Stimulated activated CD8-positive, alpha-beta memory T cell treated with anti-CD3 and anti-CD28 coated beads, Interleukin-2, amount 100 ng/mL, for 1 hour (primary cell): ENCODE measurements around the gene RAB8A.

ENCODE experiments used
- DNase-seq, 2 donors: peaks; one replicate each; pipeline ENCODE4 v3.0.0-alpha.2; 2020; ENCODE audit warnings: low read depth in 2 of 2

Gene RAB8A

DNA sequence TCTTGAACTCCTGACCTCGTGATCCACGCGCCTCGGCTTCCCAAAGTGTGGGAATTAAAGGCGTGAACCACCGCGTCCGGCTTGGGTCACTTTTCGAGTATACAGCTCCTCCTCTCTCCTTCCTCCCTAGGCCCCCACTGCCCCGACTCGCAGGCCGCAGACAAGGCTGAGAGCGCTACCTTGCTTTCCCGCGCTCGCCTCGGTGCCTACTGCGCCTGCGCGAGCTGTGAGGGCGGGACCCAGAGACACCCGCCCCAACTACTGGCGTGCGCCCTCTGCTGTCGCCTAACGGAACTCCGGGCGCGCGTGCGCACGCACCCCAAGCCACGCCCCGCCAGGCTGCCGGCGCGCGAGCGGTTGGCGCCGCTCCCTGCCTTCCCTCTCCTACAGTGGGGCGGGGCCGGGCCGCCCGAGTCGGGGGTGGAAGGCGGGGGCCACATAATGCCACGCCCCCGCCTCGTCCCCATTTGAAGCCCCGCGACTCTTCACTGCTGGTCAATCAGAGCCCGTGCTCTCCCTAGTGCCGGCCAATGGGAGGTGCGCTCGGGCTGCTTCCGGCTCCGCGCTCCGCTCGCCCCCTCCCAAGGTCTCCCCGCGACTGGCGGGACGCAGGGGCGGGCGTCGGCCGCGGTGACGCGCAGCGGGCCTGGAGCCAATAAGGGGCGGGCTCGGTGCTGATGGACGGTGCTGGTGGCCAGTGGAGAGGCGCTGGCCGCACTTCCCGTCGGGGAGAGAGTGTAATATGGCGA, at the start of gene RAB8A:
Gene RAB8A (plus strand): TSS at position 730 of the 749 bp plus-strand sequence. CDS start 13 bp downstream, at position 743.
- peak; percentile 98 to 99 for DNase-seq

DNA sequence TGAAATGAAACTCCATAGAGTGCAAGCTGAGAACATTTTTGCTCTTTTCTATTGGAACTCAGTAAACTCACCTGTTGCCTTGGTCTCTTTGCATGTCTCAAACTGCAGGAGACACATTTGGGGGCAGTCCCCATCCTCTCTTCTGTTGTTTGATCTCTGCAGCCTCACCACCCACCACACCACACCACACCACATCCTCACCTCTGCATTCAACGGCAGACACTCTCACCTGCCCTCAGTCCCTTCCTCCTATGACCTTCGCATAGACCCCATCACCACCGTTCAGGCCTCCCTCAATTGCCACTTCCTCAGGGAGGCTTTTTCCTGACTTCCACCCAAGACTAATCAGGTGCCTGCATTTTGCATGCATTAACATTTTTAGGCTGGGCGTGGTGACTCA, 49.7 kb upstream of the RAB8A start:
- DNase-seq = no peak

DNA sequence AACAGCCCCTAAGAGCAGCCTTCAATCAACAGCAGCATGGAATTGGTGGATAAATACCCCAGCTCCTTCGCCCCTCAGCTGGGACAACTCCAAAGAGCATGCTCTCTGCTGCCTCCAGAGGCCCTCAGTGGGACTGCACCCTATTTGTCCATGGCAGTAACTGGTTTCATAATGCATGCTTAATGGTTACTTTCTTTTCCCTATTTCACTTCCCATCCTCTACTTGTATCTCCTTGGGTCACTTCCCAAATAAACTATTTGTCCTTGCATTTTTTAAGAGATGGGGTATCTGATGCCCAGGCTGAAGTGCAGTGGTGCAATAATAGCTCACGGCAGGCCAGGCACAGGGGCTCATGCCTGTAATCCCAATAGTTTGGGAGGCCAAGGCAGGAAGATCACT, 48.9 kb upstream of the RAB8A start:
- no peak for DNase-seq

DNA sequence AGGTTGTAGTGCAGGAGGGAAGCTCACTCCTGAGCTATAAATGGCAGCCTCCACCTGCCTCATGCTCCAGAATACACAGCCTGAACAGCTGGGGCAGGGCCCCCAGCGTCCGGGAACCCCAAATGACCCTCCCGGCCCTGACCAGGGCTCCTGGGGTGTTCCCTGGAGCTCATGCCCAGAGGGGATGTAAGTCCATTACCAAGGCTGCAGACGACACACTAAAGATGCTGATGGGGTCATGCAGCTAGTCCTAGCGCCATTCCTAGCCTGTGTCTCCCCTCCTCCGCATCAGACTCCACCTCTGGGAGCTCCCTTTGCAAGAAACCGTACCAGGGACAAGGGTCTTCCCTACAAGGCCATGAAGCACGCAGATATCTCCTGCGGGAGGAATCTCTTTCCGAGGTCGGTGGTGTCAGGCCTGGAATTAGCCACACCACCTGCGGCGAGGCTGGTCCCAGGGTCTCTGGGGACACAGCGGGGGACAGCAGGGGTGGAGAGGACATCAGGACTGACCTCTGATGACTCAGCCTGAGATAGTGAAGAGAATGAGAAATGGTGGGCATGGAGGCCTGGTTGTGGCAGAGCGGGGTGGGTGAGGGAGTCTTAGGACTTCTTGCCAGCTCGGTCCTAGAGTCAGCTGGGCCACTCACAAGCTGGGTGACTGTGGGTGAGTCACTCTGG, 47.3 kb upstream of the RAB8A start:
- no peak for DNase-seq

DNA sequence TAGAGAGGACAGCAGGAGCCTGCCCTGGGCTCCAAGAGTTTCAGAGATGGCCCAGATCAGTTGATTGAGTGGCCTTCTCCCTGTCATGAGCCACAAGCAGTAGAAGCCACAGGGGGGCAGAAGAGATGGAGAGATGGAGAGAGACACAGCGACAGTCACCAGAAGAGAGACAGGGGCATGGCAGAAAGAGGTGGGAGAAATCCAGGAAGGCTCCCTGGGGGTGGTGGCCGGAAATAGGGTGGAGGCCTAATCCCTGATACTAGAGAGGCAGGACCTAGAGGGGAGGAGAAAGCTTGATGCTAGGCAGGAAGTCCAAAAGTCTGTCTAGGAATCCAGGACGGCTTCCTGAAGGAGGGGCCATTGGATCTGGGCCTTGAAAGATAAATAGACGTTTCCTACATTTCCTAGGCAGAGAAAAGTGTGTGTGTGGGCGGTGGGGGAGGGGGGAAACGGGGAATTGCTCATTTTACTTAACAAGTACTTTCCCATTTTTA, 45.0 kb upstream of the RAB8A start:
- no peak for DNase-seq

DNA sequence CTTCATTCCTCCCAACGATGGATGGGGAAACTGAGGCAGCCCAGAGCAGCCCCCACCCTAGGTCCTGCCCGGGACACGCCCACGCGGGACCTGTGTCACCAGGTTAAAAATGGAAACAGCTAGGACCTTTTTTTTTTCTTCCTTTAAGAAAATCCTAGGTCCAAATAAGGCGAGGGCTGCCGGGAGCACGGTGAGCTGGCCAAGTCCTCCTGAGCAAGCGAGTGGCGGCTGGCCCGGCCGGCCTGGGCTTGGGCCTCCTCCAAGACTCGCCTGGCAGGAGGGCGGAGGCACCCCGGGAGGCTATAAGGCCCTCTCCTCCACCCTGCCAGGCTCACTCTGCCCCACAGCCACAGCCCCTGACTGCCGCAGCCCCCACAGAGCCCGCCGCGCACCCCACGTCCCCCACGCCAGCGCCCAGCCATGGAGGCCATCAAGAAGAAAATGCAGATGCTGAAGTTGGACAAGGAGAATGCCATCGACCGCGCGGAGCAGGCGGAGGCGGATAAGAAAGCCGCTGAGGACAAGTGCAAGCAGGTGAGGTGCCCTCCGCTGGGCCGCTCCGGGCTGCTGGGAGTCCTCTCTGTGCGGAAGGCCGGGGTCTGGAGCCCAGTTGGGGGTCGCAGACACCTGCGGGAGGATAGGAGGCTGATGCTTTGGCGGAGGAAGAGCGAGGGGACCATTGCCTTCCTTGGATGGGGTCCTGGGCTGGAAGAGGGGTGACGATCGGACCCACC, 44.3 kb upstream of the RAB8A start:
- no peak for DNase-seq

DNA sequence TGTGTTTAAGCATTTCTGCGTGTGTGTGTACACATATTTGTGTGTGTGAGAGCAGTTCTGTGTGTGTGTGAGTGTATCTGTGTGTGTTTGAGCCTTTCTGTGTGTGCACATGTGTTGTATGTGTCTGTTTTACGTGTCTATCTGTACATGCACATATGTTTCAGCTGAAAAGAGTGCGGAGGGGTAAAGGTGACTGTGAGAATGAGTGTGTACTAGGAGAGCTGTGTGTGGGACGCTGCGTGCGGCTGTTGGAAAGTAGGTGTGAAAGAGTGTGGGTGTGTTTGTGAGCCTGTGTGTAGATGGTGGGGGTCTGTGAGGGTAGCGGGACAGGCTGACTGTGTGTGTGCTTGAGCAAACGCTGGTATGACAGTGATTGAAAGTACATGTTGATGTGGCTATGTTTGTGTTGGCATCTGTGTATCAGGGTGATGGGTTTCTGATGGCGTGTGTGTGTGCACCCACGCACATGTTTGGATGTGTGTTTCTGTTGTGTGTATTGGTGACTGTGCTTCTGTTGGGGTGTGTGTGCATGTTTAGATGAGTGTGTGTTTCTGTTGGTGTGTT, 42.9 kb upstream of the RAB8A start:
- no peak for DNase-seq

DNA sequence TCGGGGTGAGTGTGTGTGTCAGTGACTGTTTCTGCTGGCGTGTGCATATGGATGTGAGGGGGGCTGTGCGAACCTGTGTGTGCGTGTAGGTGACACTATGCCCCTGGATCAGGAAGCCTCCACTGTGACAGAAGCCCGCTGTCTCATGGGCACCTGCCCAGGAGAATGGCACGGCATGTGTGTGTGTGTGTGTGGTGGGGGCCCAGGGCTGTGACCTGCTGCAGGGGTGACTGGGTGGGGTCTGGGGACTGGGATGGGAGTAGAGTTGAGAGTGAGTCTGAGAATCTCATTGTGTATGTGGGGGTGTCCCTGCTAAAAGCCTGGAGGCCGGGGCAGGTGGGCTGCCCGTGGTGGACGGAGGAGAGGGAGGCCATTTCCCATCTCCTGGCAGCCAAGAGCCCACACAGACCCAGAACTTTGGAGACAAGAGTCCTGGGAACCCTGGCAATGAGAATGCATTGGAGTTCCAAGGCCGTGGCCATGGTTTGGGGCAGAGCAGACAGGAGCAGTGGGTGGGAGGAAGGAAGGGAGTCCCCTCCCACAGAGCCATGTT, 41.8 kb upstream of the RAB8A start:
- no peak for DNase-seq

DNA sequence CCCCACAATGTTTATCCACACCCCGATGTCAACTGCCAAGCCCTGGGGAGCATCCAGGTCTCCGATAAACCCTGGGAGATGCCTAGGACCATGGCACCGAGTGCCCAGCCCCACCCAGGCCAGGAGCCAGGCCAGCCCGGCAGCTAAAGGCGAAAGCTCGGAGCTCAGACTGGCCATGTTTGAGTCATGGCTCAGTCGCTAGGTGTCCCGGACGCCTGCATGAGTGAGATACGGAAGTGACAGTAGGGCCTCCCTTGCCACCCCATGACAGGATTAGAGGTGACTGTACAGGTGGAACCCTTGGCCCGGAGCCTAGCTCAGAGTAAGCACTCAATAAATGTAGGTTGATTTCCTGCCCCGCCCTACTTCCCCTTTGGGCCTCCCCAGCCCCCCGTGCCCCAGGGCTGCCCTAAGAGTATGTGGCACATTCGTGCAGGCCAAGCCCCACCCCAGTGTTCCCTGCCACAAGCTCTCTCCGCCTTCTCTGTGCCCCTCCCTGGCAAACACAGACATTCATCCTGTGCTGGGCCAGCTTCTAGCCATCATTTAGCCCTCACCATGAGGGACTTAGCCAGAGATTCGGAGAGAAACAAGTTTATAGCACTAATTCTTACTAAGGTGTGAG, 41.2 kb upstream of the RAB8A start:
- DNase-seq = peak; percentile 50 to 78

DNA sequence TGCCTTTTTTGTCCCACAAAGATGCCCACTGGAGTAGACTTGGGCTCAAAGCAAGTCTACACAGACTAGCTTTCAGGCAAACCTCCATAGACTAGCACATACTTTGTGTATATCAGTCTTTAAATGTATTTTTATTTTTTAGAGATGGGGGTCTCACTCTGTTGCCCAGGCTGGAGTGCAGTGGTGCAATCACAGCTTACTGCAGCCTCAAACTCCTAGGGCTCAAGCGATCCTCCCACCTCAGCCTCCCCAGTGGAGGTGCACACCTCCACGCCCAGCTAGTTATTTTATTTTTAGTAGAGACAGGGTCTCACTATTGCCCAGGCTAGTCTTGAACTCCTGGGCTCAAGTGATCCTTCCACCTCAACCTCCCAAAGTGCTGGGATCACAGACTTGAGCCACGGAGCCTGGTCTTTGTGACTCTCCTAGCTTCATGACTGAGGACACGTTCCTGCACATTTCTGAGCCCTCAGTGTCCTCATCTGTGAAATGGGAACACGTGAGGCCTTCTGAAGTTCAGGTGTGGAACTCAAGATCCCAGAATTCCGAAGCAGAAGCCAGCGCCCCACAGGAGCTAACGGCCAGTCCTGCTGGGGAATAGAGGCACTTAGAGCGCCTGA, 40.5 kb upstream of the RAB8A start:
- no peak for DNase-seq

DNA sequence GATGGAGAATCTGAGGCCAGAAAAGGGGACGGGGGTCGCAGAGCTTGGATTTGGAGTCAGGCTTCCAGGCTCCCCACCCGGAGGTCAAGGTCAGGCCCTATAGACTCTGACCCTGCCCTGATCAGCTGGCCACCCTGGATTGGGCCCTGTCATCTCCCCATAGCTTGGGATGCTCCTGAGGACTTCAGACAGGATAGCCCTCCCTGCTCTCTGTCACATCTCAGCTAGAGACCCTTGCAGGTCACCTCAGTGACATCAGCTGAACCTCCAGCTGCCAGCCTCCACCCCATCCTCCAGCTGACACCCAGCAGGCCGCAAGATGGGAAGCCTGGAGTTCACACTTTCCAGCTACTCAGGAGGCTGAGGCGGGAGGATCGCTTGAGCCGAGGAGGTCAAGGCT, 38.2 kb upstream of the RAB8A start:
- DNase-seq = no peak

DNA sequence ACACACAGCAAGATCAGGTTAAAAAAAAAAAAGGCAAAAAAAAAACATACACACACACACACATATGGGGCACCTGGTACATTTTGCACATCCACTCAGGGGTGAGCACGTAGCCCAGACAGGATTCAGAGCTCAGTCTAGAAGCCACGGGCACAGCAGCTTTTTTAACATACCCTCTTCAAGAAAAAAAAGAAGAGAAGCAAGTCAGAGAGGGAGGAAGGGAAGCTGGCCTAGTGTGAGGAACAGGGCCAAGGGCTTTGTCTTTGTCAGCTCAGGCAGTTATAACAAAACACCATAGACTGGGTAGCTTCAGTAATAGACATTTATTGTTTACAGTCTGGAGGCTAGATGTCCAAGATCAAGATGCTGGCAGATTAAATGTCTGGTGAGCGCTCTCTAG, 37.7 kb upstream of the RAB8A start:
- DNase-seq = no peak

DNA sequence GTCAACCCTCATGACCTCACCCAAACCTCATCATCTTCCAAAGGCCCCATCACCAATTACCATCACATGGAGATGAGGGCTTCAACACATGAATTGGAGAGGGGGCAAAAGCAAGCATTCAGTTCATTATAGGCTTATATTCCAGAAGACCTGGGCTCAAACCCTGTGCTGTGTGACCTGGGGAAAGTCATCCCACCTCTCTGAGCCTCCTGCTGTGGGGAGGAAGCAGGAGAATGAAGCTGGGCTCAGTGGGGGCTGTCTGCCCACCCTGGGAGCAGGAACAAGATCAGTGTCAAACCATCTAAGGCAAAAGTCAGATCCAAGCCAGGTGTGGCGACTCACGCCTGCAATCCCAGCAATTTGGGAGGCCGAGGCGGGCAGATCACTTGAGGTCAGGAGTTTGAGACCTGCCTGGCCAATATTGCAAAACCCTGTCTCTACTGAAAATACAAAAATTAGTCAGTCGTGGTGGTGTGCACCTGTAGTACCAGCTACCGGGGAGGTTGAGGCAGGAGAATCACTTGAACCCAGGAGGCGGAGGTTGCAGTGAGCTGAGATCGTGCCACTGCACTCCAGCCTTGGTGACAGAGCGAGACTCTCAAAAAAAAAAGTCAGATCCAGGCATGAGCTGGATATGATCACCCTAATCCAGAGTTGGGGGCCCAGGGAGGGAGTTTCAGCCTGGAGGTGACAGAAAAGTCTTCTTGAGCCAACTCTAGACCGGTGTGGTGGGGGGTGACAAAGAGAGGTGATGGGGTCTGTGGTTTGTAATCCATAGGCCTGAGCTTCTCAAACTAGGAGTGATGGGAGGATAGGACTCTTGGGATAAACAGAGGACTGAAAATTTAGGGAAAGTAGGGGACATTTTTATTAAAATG, 37.0 kb upstream of the RAB8A start:
- no peak for DNase-seq

DNA sequence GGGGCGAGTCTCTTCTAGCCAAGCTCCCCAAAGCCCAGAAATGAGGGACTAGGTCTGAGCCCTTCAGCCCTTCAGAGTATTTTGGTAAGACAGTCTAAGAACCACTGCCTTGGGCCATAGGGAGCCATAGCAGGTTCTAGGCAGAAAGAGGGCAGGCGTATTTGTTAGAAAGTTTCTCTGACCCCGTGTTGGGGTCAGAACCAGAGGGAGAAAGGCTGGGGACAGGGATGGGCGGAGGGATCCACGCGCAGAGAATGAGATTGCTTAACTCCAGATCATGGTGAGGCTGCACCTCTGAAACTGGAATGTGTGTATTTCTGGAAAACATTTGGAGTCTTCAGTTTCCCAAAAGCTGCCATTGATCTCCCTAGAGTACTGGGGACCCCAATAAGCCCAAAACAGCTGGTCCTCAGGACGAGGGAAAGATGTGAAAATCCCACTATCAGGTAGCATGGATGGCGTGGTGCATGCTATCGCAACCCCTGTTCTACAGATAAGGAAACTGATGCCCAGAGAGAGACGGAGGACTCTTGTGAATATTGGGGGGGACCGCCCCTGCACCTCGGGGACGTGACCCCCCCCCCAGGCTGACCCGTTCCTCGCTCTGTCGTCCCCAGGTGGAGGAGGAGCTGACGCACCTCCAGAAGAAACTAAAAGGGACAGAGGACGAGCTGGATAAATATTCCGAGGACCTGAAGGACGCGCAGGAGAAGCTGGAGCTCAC, 36.1 kb upstream of the RAB8A start:
- no peak for DNase-seq

DNA sequence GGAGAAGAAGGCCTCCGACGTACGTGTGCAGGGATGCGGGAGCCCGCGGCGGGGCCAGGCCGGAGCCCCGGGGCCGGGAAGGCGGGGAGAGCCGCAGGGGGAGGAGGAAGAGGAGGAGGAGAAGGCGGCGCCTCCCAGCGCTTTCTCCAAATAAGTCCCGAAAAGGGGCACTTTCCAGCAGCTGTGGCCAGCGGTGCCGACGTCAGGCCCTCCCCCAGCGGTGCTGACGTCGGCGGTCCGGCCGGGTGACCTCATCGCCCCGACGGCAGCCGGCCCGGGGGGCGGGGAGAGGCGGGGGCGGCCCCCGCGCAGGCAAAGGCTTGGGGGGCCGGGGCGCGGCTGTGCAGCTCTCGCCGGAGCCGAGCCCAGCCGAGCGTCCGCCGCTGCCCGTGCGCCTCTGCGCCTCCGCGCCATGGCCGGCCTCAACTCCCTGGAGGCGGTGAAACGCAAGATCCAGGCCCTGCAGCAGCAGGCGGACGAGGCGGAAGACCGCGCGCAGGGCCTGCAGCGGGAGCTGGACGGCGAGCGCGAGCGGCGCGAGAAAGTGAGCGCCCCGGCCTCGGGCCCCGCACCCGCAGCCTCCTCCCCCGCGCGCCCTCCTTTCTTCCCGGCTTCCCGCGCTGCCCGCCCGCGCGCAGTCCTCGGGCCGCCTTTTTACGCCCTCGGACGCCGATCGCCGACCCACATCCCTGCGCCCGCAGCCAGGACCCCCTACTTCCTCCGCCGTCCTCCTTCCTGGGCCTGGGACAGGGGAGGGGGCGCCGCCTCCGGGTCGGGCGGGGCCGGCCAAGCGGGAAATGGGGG, 35.3 kb upstream of the RAB8A start, which contains the start of gene TPM4:
Gene TPM4 (plus strand): TSS at position 342 of the 804 bp plus-strand sequence. CDS start 71 bp downstream, at position 413.
- DNase-seq = peak; percentile 56 to 81

DNA sequence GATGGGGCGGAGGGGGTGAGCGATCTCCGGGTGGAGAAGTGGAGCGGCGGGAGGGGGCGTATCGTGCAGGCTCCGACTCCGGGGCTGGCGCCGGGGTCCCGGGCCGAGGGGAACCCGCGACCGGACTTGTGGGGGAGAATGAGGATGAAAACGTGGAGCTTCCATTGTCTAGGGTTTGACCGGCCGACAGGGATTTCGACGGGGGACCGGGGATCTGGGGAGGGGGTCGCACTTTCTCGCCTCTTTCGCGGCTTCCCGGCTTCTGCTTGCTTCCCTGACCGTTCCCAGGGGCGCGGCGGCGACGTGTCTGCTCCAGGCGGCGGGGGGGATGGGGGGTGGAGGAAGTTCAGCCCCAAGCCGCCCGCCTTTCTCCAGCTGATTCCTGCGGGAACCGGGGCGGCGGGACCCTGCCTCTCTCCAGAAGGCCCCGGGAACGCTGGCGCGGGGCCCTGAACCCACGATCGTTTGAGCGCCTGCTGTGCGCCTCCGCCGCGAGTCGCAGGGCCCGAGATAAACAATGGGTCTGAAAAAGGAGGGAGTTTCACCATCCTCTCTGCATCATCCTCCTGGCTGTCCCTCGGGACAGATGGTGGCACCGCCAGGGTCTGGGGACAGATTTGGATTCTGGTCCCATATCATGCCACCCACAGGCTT, 34.6 kb upstream of the RAB8A start:
- DNase-seq = no peak

DNA sequence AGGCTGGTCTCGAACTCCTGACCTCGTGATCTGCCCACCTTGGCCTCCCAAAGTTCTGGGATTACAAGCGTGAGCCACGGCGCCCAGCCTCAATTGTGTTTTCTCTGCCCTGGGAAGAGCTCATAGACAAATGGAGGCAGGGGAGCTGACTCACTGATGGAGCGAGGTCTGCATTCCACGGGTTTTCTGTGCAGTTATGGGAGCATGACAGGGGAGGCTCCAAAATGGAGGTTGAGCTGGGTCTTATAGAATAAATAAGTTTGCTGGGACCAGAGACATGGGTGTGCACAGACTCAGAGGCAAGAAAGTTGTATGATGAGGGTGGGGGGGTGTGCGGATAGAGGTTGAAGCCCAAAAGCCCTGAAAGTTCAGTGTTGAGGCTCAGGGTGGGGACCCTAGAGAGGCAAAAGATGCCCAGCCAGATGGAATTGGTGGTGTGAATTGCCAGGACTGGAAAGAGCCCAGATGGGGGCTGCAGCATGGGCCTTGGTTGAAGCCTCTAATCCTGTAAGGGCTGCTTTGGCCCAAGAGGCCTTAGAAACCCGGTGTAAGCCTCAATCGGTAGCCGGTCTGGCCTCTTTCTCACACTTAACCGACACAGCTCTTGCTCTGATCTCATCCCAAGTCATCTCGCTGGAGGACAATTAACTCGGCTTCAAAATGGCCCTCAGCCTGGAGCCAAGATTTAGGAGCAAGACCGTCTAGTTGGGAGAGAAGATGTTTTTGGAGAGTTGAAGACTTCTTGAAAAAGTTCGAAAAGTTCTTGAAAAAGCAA, 33.5 kb upstream of the RAB8A start:
- no peak for DNase-seq
